Renal cortical epithelial cell (primary cell): ENCODE results near the gene MMRN2. TPM values are rescaled to one million over a fixed set of nuclear protein-coding genes. Genes with fewer than 3 reads are reported as not detected.
"Not testable (repeated sequence)": the region's sequence is repeated elsewhere in the genome, so short reads cannot be mapped to it uniquely, and the experiment has no call there.

Source experiments
- DNase-seq: peaks from one replicate; pipeline ENCODE4 v3.0.0-alpha.2; 2011; ENCODE audit warnings: low read depth
- total RNA-seq: library from RNA; depleted of rRNA; stranded (reverse); fragments of >200 nt; gene quantifications from 2 replicates; pipeline ENCODE4 v1.2.3, GENCODE V29; 2014

The MMRN2 gene
- total RNA-seq, 1 donor from 2014 or later, result 0.55 TPM

DNA sequence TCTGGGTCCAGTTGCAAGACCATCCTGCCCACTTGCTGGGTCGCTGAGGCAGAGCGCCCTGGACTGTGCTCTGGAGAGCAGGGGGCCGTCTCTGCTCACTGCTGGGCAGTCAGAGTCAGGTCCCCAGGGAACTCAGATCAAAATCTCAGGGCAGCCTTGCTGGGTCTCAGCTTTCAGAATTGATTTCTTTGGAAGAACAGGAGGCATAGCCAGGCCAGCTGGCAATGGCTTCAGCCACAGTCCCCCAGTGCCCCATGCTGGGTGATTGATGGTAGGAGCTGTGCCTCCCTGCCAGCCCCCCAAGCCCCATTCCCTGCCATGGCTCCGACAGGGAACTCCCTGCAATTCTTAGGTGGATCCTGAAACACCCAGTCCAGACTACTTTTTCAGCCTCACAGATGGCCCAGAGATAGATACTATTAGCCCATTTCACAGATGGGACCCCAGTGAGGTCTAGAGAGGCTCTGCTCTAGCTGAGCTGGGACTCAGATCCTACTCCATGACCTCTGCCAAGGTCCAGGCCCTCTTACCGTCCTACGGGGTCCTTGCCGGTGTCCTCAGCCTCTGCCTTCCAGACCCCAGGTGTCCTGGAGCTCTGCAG lies 467 bp downstream of the MMRN2 start:
- DNase-seq, result no peak

DNA sequence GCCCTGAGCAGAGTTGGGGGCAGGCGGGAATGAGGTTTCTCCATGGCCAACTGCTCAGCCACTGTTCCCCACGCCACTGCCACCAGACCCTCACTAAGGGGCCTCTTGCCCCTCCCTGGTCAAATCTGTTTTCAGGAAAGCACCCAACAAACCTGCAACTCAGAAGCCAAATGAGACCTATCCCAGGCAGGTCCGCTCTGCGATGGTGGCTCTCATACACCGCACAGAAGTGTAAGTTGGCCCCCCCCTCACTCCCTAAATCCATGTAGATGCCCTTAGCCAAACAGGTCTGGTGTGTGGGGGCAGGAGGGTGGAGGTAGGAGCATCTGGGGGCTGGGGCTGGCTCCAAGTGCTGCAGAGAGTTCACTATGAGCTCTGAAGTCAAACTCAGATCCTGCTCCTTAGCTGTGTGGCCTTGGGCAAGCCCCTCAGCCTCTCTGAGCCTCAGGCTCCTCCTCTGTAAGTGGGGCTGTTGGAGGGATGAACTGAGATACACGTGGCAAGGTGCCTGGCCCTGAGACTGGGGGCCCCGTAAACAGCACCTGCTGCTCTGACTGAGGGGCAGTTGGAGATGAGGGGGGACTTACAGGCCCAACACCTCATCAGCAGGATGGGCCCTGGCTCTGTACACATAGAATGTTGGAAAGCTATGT lies 1.1 kb downstream of the MMRN2 start:
- DNase-seq, result no peak

DNA sequence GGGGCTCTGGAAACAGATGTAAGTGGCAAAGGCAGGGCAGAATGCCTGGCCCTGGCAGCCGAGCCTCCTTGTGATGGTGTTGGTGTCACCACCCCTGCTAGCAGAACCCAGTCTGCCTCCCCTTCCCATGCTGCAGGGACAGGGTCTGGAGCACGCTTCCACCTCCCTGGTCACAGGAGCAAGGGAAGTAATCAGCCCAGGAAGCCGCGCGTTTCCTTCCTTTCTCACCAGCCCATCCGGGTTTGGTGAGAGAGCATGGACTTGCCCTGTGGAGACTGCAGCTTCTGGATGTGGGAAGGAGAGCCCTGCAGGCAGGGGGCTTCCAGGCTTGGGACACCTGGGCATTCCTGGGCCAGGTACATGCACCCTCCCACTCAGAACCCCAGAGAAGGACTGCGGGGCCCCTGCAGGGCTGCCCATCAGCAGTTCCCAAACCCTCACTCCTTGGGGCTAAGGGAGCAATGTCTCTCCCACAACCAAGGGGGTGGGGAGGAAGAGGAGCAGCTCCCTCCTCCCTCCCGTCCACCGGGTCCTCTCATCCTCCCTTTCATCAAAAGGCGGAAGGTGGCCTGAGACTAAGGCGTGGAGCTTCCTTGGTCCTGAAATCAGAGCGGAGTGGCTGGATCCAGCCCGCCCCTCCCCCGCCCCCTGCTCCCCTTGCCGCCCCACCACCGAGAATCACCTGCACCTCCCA lies 1.8 kb downstream of the MMRN2 start:
- DNase-seq, result no peak

DNA sequence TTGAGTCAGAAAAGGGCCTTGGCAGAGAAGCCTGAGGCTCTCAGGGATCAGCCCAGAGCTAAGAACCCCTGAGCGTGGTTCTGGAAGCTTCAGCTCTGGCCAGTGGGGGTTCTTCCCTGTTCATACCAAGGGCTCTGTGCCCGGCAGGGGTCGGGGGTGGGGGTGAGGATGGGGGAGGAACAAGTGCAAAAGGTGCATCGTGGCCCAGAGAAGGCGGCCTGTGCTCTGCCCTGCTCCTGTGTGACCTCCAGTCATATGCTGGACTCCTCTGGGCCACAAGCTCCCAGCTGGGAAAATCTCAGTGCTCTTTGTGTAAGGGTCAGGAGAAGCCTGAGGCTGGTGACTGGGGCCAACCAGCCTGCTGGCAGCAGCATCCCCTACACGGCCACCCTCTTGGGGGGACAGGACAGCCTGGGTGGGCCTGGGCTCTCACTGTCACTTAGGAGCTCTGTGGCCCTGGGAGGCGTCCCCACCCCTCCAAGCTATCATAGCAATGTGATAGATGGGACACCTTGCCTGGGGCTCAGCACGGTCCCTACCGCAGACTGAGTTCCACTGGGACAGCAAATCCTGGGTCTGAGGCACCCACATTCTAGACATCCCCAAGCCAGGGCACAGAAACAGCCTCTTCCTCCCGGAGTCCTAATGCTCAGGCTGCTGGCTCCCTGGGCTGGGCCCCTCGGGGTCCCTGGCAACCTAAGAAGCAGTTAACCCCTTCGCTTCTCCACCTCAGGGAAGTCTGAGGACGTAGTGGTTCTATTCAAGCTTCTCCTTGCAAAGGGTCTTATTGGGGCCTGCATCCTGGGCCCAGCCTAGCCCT lies 2.5 kb downstream of the MMRN2 start:
- no peak for DNase-seq

DNA sequence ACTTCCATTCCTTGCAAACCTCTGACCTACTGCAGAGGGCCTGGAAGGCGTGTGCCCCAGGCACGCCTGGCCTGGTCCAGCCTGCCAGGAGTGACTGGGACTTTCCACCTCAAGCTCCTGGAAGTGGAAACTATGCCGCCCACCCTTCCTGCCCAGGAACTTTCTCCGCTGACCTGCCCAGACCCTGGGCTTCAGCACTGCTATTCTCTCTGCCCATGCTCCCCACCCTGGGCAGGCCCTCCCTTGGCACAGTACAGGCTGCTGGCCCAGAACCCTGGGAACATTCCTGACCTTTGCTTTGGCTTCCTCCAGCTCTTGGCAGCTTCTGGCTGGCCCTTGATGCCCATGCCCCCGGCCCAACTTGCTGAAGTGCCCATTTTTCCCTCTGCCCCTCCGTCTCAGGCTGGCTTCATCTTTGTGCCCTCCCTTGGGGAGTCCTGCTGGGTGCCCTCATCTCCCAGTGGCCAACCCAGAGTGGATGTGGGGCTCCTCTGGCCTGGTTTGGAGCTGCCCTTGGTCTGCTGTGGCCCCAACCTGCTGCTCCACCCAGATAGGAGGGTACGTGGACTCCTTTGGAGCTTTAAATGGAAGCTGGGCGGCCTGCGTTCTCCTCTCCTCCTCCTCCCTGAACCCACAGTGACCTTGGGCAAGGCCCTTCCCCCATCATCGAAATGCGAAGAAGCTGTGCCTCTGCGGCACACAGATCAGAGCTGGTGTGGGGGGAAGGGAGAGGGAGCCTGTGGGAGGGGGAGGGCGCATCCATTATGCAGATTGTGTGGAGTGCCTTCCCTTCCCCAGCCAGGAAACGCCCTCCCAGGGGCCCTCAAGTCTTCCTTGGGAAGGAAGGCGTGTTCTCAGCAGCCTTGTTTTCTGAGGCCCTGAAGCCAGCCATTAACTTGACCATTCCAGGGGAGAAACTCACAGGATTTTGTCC lies 3.4 kb downstream of the MMRN2 start:
- DNase-seq, result peak; percentile 83

DNA sequence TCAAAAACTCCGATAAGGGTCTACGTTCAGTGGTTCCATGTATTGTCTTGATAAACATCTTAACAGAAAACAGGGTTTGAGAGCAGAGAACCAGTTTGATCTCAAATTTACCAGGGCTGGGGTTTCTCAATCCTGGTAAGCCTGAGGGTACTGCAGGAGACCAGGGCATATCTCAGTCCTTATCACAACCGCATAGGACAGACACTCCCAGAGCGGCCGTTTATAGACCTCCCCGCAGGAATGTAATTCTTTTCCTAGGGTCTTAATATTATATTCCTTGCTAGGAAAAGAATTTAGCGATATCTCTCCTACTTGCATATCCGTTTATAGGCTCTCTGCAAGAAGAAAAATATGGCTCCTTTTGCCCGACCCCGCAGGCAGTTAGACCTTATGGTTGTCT lies 4.7 kb downstream of the MMRN2 start:
- not testable (repeated sequence) for DNase-seq

DNA sequence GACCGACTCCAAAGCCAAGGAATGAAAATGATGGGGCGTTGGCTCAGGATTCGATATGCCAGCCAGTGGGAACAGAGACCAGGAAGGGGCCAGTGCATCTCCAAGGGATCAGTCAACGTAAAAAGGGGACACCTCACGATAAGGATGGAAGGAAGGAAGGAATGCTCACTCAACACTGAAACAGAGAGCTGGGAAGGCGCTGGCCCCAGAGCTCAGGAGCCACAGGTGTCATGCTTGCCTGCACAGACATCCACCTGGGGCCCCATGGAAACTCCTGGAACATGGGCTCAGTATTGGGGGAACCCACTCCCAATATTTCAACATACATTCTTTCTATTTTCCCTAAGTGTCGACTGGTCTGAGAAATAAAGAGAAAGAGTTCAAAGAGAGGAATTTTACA lies 5.3 kb downstream of the MMRN2 start:
- no peak for DNase-seq

DNA sequence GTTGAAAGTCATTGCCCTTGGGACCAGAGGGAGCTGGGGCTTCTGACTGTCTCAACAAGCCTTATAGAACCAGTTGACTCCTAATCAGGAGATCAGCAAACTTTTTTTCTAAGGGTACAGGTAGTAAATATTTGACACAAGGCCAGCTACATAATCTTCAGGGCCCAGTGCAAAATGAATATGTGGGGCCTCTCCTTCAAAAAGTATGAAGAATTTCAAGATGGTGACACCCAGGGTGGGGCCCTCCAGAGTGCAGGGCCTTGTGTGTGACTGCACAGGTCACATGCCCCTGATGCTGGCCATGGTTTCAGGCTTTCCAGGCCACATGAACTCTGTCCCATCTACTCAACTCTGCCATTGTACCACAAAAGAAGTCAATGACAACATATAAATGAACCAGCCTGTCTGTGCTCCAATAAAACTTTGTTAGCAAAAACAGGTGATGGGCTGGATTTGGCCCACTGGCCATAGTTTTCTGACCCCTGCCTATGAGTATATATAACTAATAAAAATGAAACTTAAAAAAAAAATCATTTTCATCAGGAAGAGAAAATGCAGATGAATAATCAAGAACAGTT lies 6.1 kb downstream of the MMRN2 start:
- no peak for DNase-seq

DNA sequence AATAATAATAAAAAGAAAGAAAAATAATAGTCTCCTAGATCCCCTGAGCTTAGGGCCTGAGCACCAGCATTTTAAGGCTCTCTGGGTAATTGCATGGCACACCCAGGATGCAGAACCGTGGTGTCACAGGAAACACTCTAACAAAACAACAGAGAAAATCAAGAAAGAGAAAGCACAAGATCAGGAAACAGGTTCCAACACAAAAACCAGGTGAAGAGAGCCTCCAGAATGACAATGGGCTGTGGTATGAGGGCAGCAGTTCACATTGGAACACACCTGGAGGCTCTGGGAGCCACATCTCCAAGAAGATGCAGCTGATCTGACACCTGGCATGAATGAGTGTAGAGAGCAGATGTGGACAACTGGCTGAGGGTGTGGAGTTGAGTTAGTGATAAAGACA lies 7.1 kb downstream of the MMRN2 start:
- DNase-seq, result no peak

DNA sequence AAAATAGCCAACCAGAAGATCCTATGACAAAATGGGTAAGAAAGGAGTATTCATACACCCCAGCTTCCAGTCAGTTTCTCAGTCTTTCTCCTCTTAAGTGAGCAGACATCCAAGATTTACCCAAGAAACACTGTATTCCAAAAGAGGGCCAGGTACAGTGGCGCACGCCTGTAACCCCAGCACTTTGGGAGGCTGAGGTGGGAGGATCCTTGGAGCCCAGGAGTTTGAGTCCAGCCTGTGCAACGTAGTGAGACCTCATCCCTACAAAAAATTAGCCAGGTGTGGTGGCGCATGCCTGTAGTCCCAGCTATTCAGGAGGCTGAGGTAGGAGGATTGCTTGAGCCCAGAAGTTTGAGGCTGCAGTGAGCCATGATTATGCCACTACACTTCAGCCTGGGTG lies 9.6 kb downstream of the MMRN2 start:
- DNase-seq, result not testable (repeated sequence)

DNA sequence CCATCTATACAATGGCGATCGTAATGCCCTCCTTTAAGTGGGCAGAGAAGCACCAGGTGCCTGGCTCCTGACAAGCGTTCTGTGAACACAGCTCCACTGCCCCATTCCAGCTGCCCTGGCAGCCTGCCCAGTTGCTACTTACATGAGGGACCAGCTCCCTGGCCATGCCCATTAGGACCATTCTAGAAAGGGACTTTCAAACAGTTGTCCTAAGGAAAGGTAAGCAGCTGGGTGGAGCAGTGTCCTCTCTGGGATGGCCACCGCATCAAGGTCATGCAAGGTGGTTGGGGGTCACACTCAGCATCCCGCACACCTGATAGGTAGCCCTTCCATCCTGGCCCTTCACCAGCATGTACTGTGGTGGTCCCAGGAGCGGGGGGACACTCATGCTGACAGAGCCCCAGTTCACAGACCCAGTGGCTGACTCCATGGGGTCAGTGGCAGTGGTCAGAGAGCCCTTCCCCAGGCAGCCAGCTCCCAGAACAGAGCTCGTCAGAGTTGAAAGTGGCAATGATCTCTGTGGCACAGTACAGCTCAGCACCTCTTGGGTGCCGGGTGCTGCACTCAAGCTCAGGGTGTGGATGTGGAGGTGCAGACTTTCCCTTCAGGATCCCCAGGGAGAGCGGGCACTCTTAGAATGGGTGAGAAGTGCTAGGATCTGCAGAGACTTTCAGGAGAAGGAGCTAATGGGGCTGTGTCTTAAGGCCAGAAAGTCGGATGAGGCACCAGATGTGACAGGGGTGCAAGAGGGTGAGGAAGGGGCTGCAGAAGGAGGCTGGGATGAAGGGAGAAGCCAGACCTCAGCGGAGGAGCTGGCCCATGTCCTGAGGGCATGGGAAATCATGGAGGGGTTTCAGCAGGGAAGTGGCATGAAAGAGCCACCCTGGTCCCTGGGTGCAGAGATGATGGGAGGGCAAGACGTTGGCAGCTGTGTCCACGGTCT lies 10.9 kb downstream of the MMRN2 start:
- no peak for DNase-seq

DNA sequence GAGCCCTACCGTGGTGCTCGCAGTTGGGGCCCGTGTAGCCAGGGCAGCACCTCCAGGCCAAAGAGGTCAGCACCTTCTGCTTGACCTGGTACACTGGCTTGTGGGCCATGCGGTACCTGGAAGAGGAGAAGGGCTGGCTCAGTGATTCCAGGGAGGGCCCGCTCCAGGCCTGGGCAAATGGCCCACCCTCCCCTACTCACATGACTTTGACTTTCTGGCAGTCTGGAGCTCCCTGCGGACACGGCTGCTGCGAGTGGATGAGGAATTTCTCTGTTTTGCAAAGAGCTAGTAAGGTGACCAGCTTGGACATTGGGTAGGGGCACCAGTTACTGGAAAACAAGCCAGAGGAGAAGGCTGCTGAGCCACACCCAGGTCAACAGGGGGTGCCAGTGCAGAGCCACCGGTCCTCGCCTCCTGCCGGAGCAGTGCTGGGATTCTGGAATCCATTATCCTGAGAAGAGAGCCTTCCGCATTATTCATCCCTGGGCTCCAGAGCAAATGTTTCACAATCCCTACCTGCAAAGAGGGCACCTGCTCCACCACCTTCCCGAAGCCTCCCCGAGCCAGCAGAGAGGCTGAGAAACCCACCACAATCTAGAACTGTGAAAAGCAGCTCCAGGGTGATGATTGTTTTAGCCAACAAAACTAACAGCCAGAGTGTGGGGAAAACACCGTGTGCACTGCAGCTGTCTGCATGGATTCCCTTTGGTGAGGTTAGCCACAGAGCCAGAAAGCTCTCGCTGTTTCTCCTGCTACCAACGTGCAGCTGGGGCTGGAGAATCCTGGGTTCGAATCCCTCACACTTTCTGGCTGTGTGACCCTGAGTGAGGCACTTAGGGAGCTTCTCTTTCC lies 11.8 kb downstream of the MMRN2 start:
- peak; percentile 51 for DNase-seq

DNA sequence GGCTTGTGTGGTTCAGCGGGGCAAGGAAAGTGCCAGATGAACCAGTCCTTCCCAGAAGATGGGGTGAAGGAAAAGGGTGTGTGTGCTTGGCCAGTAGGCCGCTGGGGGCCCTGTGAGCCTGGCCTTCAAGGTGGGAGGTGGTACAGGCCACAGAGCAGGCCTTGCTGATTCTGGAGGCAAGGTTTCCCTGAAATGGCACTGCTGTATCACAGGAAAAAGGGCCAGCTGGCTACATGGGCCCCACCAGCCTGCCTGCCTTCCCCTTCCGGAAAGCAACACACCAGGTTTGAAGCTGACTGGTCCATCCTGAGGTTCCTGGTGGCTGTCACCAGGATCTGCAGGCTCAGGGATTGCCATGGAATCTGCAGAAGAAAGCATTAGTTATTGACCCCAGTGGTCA lies 12.5 kb downstream of the MMRN2 start:
- no peak for DNase-seq

DNA sequence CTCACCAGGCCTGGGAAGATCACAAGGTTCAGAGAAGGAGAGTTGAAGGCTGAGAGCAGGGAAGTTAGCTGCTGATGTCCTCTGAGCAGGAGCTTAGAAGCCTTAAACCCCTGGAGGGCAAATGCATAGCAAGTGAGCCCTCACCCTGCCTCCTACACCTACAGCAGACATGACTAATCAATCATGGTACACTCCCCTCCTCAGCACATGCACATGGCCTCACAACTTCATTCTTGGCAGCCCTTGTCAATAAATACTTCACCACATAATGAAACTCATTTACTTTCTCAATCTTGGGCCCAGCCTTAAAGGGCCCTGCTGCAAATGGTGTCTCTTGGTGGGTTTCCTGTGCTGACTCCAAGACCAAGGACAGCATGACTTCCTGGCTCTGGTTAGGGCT lies 12.9 kb downstream of the MMRN2 start:
- DNase-seq, result peak; percentile 57

DNA sequence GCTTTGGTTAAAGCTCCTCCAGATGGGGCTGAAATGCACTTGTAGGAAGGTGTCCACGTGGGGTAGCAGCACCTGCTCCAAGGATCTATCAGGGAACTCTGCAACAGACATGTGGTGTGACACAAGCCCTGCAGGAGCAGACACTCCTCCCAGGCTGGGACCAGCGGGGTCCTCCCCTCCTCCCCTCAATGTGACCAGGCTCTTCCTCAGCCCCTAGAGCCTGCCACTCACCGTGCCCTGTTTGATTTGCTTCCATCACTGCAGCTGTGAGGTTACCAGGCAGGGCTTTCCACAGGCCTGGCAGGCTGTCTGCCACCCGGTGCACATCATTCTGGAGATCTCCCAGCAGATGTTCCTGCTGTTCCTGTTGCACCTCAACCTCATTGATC lies 13.4 kb downstream of the MMRN2 start:
- no peak for DNase-seq

DNA sequence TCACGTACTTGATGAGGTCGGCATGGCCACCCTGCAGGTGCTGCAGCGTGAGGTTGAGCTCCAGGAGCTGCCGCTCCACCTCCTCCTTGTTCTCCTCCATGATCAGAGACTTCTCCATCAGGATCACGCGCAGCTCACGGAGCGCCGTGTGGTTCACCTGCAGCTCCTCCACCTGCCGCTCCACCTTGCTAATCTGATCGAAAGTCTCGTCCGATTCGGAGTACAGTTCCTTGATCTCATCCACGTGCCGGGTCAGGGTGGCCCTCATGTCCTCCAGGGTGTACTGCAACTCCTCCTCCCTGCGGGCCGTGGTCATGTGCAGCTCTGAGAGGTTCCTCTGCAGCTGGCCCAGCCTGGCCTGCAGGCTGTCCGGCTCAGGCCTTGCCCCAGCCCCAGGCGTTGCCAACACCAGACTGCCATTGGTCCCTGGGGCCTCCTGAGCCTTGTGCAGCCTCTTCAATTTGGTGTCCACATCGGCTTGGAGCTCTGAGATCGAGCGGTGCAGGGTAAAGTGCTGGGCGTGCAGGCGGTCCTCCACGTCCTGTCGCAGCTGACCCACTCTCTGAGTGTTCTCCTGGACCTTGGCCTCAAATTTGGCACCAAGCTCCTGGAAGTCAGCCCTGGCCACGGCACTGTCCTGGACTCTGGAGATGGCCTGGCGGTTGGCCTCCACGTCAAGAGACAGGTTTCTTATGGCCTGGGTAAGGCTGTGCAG lies 13.9 kb downstream of the MMRN2 start:
- no peak for DNase-seq

DNA sequence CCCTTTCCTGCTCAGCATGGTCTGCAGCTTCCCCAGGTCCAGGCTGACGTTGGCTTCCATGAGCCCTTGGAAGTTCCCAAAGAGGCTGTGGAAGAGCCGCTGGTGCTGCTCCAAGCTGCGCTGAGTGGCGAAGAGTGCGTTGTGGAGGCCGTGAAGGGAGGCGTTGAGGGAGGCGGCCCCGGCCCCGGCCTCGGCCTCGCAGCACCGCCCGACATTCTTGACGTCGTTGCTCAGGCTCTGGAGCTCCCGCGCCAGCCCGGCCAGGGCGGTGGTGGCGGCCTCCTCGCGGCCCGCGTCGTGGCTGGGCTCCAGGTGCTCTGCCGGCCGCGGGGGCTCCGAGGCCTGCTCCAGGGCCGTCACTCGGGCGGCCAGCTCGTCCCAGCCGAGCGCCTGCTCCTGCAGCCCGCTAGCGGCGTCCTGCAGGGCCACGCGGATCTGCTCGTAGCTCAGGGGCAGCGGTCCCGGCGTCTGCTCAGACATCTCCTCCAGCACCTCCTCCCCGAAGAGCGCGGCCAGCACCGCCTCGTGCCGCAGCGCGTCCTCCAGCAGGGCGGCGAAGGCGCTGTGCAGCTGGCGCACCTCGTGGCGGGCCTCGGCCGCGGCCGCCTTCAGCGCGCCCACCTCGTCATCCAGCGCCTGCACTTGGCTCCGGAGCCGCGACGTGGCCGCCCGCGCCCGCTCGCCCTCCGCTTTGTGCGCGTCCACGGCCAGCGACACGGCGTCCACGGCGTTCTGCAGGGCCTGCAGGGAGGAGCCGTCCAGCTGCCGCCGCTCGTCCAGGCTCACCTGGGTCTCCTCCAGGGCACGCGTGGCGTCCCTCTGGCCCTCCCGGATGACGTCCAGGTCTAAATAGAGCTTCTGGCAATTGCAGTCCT lies 14.7 kb downstream of the MMRN2 start:
- DNase-seq, result no peak
